Nucleus accumbens (tissue), 56 donors: ENCODE results near the gene GATA6.
"Not testable (repeated sequence)": the region's sequence is repeated elsewhere in the genome, so short reads cannot be mapped to it uniquely, and the experiment has no call there.

Experiments used
- DNase-seq, 56 donors: peaks; one replicate each; lab custom pipeline; 2025; lab: John Stamatoyannopoulos, UW

The GATA6 gene

DNA sequence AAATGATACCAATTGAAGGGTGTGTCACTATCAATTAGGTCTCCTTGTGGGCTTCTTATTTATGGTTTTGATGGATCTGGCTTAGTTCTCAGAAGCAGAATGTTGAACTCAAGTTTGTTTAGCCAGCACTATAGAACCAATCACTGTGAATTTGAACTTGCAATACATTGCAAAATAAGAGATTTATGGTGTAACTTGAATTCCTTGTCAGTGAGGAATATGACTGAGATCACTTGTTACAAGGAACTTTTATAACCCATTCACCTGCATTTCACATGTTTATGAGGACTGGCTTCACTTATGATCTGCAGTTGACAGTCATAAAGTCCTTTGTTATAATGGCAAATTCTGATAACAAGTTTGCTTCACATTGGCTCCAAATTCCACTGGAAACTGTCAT is 9.8 kb downstream of the GATA6 start:
- no peak for DNase-seq

DNA sequence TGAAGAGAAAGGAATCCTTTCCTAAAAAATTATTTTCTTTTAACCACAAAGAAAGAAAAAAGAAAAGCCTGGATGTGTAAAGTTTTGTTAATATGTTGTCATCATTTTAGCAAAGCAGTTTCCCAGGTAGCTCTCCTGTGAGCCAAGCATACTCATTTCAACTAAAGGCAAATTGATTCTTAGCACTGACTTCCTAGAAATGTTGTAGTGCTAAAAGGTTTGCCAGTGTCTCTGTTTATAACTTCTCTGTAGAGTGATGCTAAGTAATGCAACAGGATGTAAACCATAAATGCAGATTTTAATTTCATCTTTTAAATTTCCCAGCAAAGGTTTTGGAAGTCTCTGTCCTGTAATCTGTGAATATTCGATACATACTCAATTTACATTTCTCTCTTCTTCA is 10.2 kb downstream of the GATA6 start:
- no peak for DNase-seq

DNA sequence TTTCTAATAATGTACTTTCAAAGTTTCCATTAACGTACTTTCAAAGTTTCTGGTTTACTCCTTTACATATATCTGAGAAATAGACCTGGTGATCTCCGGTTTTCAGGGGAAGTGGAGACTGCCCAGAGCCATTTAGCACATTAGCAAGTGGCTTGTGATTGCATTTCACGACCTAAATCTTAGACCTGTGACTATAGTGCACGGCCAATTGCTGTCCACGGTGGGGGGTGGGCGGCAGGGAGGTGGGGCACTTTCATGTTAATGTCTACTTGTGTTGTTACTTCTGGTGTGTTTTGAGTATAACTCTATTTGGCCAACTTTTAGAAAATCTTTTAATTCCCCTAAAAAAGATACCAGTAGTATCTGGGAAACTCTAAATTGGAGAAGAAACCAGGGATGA is 11.3 kb downstream of the GATA6 start:
- DNase-seq: no peak

DNA sequence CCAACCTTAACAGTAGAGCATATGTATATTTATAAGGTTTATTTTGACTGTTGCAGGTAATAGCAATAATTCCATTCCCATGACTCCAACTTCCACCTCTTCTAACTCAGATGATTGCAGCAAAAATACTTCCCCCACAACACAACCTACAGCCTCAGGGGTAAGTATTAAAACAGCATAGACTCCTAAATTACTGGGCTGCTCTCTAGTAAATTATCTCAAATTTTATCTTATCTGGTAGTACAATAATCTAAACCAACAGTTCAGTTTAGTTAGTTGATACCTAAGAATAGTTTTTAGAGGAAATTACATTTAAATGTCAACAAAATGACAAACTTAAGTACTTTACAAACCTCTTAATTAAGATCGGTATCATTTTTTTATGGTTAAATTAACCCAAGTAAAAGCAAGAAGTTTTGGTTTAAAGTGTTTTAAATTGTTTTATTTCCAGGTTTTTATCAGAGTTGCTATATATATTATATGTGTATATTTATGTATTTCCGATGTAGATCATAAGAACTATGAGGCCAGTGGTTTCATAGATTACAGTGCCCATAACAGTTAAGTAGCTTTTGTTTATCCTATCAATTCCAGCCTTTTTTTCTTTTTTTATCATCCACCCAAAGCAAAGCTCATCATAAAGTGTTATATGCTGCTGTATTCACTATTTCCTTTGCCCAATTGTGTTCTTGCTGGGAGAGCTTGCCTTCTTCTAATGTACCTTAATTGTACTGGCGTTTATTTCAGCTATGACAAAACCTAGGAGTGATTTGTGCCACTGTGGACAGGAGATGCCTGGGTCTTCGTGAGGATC is 13.7 kb downstream of the GATA6 start:
- DNase-seq: no peak

DNA sequence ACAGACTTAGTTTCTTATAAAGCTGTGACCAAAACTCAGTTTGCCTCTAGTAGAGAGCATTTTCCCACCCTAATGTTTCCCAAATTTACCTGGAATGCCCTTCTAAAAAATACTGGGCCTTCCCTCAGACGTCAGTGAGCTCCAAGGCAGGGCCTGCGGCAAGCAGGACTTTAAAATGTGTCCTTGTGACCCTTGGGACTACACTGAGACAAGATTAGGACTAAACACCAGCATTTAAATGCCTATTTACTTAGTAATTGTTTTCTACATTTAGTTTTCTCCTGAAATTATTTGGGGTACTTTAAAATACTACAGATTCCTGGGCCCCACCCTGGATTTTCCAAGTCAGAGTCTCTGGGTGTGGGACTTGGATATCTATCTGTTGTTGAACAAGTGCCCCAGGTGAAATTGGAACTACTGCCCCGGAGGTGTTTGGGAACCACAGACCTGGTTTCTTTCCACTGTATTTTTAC is 14.3 kb downstream of the GATA6 start:
- DNase-seq: no peak

DNA sequence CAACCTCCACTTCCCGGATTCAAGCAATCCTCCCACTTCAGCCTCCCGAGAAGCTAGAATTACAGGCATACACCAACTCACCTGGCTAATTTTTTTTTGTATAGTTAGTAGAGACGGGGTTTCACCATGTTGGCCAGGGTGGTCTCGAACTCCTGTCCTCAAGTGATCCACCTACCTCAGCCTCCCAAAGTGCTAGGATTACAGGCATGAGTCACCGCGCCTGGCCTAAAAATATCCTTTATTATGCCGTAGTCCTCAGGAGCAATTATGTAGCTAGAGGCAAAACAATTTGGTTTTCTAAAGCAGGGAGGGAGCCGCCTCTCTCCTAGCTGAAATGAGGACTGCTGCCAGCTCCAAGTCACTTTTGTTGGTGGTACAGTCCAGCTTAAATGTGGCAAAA is 15.2 kb downstream of the GATA6 start:
- not testable (repeated sequence) for DNase-seq

DNA sequence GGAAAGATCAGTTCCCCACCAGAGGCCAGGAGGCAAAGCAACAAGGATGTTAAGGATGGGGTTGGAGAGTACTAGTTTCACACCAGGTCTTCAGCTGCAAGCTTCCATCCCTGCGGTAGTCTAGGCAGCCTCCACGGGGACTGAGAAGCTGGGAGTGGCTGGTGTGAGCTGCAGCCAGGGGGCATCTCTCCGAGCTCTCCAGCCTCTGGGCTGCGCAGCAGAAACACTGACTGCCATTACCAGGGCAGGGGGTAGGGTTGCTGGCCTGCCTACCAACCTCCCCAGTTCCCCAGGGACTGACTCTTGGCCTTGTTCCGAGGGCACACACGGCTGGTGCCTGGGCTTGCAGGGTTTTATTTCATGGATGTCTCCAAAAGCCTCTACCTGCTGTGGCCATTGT is 15.9 kb downstream of the GATA6 start:
- no peak for DNase-seq

DNA sequence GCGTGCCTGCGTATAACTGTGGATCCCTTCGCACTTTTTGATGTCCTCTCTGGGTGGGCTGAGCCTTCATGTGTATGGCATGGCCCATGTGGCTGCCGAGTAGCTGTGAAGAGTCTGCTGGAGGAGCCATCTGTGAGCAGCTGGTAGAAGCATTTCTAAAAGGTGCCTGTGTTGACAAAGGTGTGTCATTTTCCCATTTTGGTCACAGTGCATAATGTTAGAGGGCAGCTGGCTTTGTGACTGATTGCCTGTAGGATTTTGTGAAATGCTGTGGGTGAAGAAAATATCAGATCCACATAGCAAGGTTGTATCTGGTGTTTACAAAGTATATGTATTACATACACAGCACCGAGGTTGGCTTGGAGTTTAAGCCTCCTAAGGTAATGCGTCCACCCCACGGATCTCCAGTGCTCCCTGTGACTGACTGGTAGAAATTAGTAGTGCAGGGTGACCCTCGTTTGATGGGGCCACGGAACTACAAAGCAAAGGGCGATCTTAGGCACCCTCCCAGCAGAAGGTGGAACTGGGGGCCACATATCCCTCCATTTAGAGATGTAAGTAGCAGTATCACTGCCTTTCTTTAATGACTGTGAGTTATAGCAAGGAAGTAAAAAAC is 16.5 kb downstream of the GATA6 start:
- DNase-seq: no peak

DNA sequence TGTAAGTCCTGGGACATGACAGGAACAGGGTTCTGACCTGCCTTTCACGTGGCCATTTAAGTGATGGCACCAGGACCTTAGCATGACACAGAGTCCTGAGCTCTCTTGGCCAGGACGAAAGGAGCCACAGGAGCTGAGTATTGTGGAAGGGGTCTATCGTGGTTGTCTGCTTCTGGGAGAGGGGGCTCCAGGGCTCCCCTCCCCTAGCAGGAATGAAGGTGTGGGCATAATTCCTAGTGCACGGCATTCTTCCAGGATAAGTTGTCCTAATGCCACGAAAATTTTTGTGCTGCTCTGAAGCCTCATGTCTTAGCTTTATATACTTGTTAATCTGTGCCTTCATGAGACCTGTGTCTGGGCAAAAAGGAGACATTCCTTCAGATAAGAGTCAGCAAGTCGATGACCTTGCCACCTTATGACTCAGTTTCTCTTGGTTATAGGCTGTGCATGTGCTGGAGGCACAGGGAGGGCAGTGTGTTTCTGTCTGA is 17.1 kb downstream of the GATA6 start:
- DNase-seq: no peak

DNA sequence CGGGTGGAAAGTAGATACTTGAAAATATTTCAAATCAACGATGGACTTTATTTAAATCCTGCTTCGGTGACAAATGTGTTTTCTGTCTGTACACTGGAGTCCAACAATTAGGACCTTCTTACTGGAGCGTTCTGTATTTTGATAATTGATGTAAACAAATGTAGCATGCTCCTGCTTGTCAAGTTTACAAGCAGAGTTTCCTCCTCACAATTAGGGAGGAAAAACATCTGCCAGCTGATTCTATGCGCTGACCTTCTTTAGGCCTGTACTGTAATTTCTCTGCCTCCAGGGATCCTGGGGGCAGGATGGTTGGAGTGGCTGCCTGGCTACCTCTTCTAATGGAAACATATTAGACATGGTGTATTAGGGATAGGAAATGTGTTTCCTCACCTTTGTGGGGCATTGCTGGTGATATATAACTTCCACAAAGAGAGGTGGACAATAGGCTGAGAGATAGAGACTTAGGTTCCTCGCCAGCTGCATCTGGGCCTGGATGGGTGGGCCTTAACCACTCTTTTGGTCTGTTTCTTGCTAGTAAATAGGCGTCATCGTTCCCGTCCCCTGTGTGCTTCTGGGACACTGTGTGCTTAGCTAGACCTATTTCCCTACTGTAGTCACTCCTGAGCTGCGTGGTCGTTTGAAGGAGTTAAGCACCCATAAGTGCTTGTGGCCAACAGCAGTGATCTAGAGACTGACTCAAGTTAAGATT is 19.3 kb downstream of the GATA6 start:
- DNase-seq: no peak

DNA sequence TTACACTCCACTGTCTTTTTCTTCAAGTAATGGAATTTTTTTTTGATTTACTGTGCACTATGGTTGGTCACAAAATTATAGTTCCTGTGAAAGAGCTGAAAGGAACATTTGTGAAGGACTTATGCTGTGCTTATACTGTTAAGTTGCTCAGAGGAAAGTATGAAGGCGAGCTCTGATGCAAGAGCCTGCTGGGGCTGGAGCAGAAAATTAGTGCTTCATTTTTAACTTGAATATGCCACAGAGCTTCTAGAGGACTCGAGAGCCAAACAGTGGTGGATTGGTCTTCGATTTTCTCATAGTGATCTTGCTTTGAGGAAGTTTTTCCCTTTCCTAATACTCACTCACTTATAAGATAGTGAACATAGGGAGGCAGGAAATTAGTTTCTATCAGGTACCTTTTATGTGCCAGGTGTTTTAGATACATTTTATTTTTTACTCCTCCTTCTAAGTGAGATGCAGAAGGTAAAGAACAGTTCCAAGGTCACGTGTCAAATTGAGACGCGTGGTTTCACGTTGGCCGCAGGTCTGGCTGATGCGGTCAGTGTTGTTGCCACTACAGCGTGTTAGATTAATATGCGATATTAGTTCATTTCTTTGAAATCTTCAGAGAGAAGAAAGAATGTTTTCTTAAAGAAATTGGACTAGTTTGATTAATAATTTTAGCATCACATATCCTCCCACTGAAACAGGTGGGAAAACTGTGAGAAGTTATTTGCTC is 20.2 kb downstream of the GATA6 start:
- no peak for DNase-seq

DNA sequence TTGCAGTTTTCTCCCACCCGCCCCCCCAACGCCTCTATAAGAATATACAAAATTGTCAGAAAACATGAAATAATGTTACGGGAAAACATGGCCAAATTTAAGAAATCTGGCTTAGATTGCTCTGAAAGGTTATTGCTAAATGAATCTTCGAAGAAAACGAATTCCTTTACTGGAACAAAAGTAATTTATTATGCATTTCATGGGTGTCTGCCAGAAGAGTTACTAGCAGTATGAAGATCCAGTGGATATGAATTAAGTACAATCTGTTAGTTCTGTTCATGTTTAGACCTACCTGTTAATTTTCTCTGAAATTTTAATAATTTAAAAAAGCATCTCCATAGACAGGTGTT is 21.9 kb downstream of the GATA6 start:
- DNase-seq: no peak

DNA sequence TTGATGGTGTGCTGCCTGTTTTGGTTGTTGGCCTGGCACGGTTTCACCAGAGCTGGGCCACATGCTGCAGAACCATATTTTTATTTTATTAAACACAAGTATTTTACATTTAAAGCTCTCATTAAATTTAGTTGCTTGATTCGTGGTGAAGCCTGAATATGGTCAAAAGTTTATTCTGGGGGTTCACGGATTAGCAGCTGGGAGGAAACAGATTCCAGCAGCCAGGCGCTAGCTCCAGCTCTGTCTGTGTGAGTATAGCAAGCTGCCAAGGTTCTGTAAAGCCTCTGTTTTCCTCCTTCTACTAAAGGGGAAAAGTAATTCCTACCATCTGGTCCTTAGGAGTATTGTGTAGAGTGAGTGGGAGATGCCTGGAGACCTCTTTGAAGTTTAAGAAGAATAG is 22.5 kb downstream of the GATA6 start:
- DNase-seq: no peak

DNA sequence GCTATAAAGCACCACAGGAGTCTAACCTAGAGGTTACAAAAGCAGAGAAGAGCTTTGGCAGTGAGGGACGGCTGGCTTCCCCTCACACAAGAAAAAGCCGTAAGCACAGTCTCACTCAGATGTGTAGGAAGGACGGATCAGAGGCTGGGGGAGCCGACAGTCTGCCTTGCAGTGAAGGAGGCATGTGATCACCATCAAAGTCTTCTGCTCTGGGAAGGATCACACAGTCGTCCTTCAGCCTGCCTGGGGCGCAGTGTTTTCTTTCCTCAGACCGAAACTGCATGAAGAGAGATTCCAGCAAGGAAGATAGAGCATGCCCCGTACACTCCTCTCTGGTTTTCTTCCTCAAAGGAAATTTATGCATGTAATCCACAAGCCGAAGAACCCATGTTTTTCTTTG is 24.1 kb downstream of the GATA6 start:
- DNase-seq: no peak

DNA sequence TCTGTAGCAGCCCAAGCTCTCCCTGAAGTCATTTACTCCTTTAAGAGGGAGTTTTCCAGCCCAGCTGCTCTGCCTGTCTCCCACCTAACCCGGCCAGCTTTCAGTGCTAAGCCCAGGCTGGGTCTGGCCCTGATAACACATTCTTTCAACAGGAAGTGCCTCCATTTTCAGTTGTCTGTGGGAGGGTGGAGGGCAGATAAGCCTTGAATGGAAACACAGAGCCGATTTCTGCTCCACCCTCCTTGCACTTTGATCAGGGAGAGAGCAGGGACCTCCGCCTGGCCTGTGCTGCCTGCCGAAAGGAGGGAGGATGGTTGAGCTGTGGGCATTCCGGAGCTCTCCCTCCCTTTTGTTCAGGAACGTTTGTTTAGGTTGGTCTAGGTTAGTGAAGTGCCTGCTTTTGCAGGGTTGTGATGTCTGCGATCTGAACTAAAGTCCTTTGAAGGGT is 24.8 kb downstream of the GATA6 start:
- no peak for DNase-seq

DNA sequence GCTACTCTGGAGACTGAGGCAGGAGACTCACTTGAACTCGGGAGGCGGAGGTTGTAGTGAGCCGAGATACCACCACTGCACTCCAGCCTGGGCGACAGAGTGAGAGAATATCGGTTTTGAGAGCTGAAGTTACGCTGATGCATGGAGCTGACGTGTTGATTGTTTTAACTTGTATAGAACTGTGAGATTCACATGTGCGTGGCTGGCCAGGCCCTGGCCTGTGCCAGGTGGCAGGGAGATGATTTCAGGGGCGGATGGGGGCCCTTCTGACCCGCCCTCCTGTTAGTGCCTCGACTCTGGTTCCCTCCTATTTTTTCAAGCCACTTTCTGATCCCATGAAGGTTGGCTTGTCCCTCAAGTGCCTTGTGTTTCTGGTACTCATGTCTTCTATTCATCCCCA is 25.7 kb downstream of the GATA6 start:
- DNase-seq: no peak

DNA sequence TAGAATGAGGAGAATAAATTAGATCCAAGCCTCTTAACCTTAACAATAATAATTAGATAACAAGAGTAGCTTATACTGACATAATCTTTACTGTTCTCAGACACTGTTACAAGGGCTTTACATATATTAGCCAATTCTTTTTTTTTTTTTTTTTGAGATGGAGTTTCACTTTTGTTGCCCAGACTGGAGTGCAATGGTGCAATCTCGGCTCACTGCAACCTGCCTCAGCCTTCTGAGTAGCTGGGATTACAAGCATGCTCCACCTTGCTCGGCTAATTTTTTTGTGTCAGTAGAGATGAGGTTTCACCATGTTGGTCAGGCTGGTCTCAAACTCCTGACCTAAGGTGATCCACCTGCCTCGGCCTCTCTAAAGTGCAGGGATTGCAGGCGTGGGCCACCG is 27.6 kb downstream of the GATA6 start:
- DNase-seq: not testable (repeated sequence)

DNA sequence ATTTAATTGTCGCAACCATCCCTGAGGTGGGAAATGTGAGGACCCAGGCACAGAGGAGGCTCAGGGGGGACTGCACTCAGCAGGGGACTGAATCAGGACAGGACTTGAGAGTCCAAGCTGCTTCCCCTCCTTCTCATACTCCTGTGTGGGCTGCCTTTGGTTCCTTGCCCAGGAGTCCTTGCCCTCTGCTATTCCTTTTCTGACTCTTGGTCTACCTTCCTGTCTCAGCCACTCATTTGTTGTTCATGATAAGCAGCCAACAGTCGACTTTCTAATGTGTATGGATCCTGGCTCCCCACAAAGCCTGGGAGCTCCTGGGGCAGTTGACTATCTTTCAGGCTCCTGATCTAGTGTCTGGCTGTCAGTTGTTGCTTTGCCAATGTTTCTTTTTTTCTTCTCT is 28.3 kb downstream of the GATA6 start:
- DNase-seq: no peak

DNA sequence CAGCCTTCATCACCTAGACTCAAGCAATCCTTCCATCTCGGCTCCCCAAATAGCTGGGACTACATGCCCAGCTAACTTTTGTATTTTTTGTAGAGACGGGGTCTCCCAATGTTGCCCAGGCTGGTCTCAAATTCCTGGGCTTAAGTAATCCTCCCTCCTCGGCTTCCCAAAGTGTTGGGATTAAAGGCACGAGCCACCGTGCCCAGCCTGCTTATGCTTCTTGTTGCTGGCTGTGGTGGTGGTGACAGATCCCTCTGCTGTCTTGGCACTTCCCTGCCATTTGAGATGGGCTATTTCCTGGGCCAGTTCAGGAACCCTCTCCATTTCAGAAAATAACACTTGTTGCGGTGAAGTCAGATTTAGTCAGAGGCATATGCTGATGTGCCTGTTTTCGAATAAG is 28.8 kb downstream of the GATA6 start:
- DNase-seq: no peak

DNA sequence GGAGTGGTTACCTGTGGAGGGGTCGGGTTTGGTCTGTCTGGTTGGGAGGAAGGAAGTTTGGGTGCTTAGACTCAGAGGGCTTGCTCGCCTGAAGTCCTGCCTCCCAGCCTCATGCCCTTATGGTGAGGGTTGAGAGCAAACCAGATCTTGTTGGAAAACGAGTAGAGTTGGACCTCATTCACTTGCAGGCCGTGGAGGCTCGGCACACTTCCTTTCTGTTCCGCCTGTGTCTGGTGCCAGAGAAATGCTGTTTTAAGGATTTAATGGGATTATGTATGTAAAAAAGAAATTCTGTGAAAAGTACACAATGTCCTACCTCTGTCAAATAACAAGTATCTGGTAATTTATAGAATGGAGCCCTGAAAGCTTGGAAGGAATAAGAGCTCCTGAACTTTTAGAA is 29.6 kb downstream of the GATA6 start:
- no peak for DNase-seq
